SJSA1 (cell line): ENCODE results near the gene KRTAP5-4. TPM values are rescaled to one million over a fixed set of nuclear protein-coding genes. Genes with fewer than 3 reads are reported as not detected.
"Not testable (repeated sequence)": the region's sequence is repeated elsewhere in the genome, so short reads cannot be mapped to it uniquely, and the experiment has no call there.

Experiments
- DNase-seq, 2 experiments: peaks; one replicate each; pipeline ENCODE4 v3.0.0-alpha.2; 2015 to 2020; ENCODE audit warnings: low spot score in 2 of 2, low read depth in 1 of 2
- H3K27ac ChIP-seq: fragments of 250-450 bp; sonication (Bioruptor Pico); 2 replicates; pipeline ENCODE4 v1.5.1; 2020; ENCODE audit warnings: mild to moderate bottlenecking, moderate library complexity
- H3K27me3 ChIP-seq: fragments of 250-450 bp; sonication (Bioruptor Pico); replicated peaks from 2 replicates; pipeline ENCODE4 v1.5.1; 2020; ENCODE audit warnings: mild to moderate bottlenecking, moderate library complexity
- H3K36me3 ChIP-seq: fragments of 250-450 bp; sonication (Bioruptor Pico); 2 replicates; pipeline ENCODE4 v1.5.1; 2020; ENCODE audit warnings: mild to moderate bottlenecking
- H3K4me1 ChIP-seq: fragments of 250-450 bp; sonication (Bioruptor Pico); replicated peaks from 2 replicates; pipeline ENCODE4 v1.6.1; 2021; ENCODE audit warnings: mild to moderate bottlenecking
- H3K4me3 ChIP-seq: fragments of 250-450 bp; sonication (Bioruptor Pico); 2 replicates; pipeline ENCODE4 v1.5.1; 2020; ENCODE audit warnings: mild to moderate bottlenecking
- H3K9me3 ChIP-seq: fragments of 250-450 bp; sonication (Bioruptor Pico); replicated peaks from 2 replicates; pipeline ENCODE4 v1.5.1; 2020; ENCODE audit warnings: mild to moderate bottlenecking
- total RNA-seq: library from RNA; depleted of rRNA; stranded (reverse); fragments of >200 nt; shearing (Covaris generic); gene quantifications from 2 replicates; pipeline ENCODE4 v1.2.3, GENCODE V29; 2014

Gene KRTAP5-4
- total RNA-seq, 1 experiment from 2014 or later = not detected

- no peaks in the 10 kb centered on the region for H3K27me3 ChIP-seq
- no peaks in the 10 kb centered on the region for H3K36me3 ChIP-seq
- H3K4me3 ChIP-seq = no peak overlapping the region
- H3K27ac ChIP-seq = no peak overlapping the region
- H3K9me3 ChIP-seq = no peaks in the 10 kb centered on the region
- H3K4me1 ChIP-seq = no peaks in the 10 kb centered on the region
- DNase-seq = no peak
Measured at GRCh38 chr11:1647901-1648652, 26.1 kb upstream of the KRTAP5-4 start.

- not testable (repeated sequence) for H3K9me3 ChIP-seq, H3K27ac ChIP-seq, H3K36me3 ChIP-seq, H3K4me1 ChIP-seq, H3K27me3 ChIP-seq, H3K4me3 ChIP-seq, DNase-seq
Measured at GRCh38 chr11:1646540-1646939, 24.6 kb upstream of the KRTAP5-4 start.

- no peaks in the 10 kb centered on the region for H3K9me3 ChIP-seq
- no peaks in the 10 kb centered on the region for H3K4me1 ChIP-seq
- H3K27ac ChIP-seq = no peak overlapping the region
- no peak overlapping the region for H3K4me3 ChIP-seq
- H3K27me3 ChIP-seq = no peaks in the 10 kb centered on the region
- DNase-seq = no peak
- H3K36me3 ChIP-seq = no peaks in the 10 kb centered on the region
Measured at GRCh38 chr11:1645357-1645821, 23.5 kb upstream of the KRTAP5-4 start.

GRCh38 chr11:1644601-1645356 lies 22.8 kb upstream of the KRTAP5-4 start:
- Histone ChIP-seq H3K4me3 (no peak overlapping the region), H3K27me3 (no peaks in the 10 kb centered on the region), H3K4me1 (no peaks in the 10 kb centered on the region), H3K27ac (no peak overlapping the region), H3K9me3 (no peaks in the 10 kb centered on the region), H3K36me3 (no peaks in the 10 kb centered on the region)
- DNase-seq = no peak

GRCh38 chr11:1643146-1643690 lies 21.3 kb upstream of the KRTAP5-4 start:
- H3K36me3 ChIP-seq = no peaks in the 10 kb centered on the region
- no peak overlapping the region for H3K4me3 ChIP-seq
- DNase-seq = no peak
- H3K27me3 ChIP-seq = no peaks in the 10 kb centered on the region
- H3K27ac ChIP-seq = no peak overlapping the region
- no peaks in the 10 kb centered on the region for H3K4me1 ChIP-seq
- no peaks in the 10 kb centered on the region for H3K9me3 ChIP-seq

- H3K4me3 ChIP-seq = no peak overlapping the region
- no peaks in the 10 kb centered on the region for H3K4me1 ChIP-seq
- no peaks in the 10 kb centered on the region for H3K36me3 ChIP-seq
- H3K9me3 ChIP-seq = no peaks in the 10 kb centered on the region
- no peak for DNase-seq
- H3K27me3 ChIP-seq = no peaks in the 10 kb centered on the region
- H3K27ac ChIP-seq = no peak overlapping the region
Measured at GRCh38 chr11:1642288-1643145, 20.6 kb upstream of the KRTAP5-4 start.

GRCh38 chr11:1641096-1641495 lies 19.2 kb upstream of the KRTAP5-4 start:
- H3K27ac ChIP-seq = no peak overlapping the region
- no peaks in the 10 kb centered on the region for H3K9me3 ChIP-seq
- H3K36me3 ChIP-seq = no peaks in the 10 kb centered on the region
- H3K4me3 ChIP-seq = no peak overlapping the region
- no peaks in the 10 kb centered on the region for H3K4me1 ChIP-seq
- H3K27me3 ChIP-seq = no peaks in the 10 kb centered on the region
- DNase-seq = no peak

- DNase-seq = no peak
- Histone ChIP-seq H3K27ac (no peak overlapping the region), H3K27me3 (no peaks in the 10 kb centered on the region), H3K4me1 (no peaks in the 10 kb centered on the region), H3K4me3 (no peak overlapping the region), H3K9me3 (no peaks in the 10 kb centered on the region), H3K36me3 (no peaks in the 10 kb centered on the region)
Measured at GRCh38 chr11:1640076-1640946, 18.4 kb upstream of the KRTAP5-4 start.

GRCh38 chr11:1639666-1640065 lies 17.7 kb upstream of the KRTAP5-4 start:
- Histone ChIP-seq H3K4me1 (no peaks in the 10 kb centered on the region), H3K9me3 (no peaks in the 10 kb centered on the region), H3K27ac (no peak overlapping the region), H3K36me3 (no peaks in the 10 kb centered on the region), H3K4me3 (no peak overlapping the region), H3K27me3 (no peaks in the 10 kb centered on the region)
- DNase-seq = no peak

- H3K27me3 ChIP-seq = no peaks in the 10 kb centered on the region
- no peaks in the 10 kb centered on the region for H3K36me3 ChIP-seq
- H3K4me1 ChIP-seq = no peaks in the 10 kb centered on the region
- H3K9me3 ChIP-seq = no peaks in the 10 kb centered on the region
- no peak overlapping the region for H3K4me3 ChIP-seq
- H3K27ac ChIP-seq = no peak overlapping the region
- no peak for DNase-seq
Measured at GRCh38 chr11:1639102-1639620, 17.2 kb upstream of the KRTAP5-4 start.

GRCh38 chr11:1638344-1638743 lies 16.4 kb upstream of the KRTAP5-4 start:
- Histone ChIP-seq H3K4me1 (no peaks in the 10 kb centered on the region), H3K27ac (no peak overlapping the region), H3K36me3 (no peaks in the 10 kb centered on the region), H3K27me3 (no peaks in the 10 kb centered on the region), H3K4me3 (no peak overlapping the region), H3K9me3 (no peaks in the 10 kb centered on the region)
- no peak for DNase-seq

GRCh38 chr11:1637628-1638027 lies 15.7 kb upstream of the KRTAP5-4 start:
- no peaks in the 10 kb centered on the region for H3K36me3 ChIP-seq
- no peaks in the 10 kb centered on the region for H3K27me3 ChIP-seq
- no peaks in the 10 kb centered on the region for H3K9me3 ChIP-seq
- H3K27ac ChIP-seq = no peak overlapping the region
- no peak overlapping the region for H3K4me3 ChIP-seq
- no peaks in the 10 kb centered on the region for H3K4me1 ChIP-seq
- no peak for DNase-seq
